AG04449 (cell line): ENCODE measurements around the gene NRK.
A peak's percentile ranks its signal among the peaks of the same experiment; 100 is the strongest.
"Not testable (repeated sequence)": the region's sequence is repeated elsewhere in the genome, so short reads cannot be mapped to it uniquely, and the experiment has no call there.

Experiments used
- CTCF ChIA-PET: fragments of 350-600 bp; formaldehyde crosslinking; extraction: SDS; loops from one replicate; lab custom pipeline; 2021; ENCODE audit warnings: antibody characterized with exemption; lab: Yijun Ruan, JAX
- POLR2A ChIA-PET: fragments of 400-600, 350-600 bp; formaldehyde crosslinking; extraction: SDS; loops from one replicate; lab custom pipeline; 2020; ENCODE audit warnings: antibody characterized with exemption, inconsistent platforms; lab: Yijun Ruan, JAX
- DNase-seq: peaks from one replicate; pipeline ENCODE4 v3.0.0-alpha.2; 2010; ENCODE audit warnings: low read depth, low spot score
- H3K4me3 ChIP-seq: 2 replicates; pipeline ENCODE4 v1.5.1; 2011; ENCODE audit warnings: low read depth, mild to moderate bottlenecking, control low read depth, low read length
- CTCF ChIP-seq: IDR thresholded peaks from one replicate; pipeline ENCODE4 v1.5.1; 2011; ENCODE audit warnings: mild to moderate bottlenecking, moderate library complexity, low read length, control low read depth, inconsistent platforms; ENCODE audit not compliant: insufficient read depth; ENCODE audit errors: missing control alignments

NRK gene

GRCh38 chrX:105822138-105823091 is at the start of gene NRK:
NRK (plus strand) TSS chrX:105822539; CDS start chrX:105822846, 307 bp downstream.
- ChIA-PET POLR2A (no interaction called here), CTCF (no interaction called here)
- TF ChIP-seq CTCF = peak; percentile 24
- no peak for DNase-seq
- peak within 1 kb of the TSS; percentile 48 for H3K4me3 ChIP-seq

GRCh38 chrX:105773801-105774200 is 48.5 kb upstream of the NRK start:
- ChIA-PET CTCF (no interaction called here), POLR2A (no interaction called here)
- no peak for DNase-seq
- TF ChIP-seq CTCF = no peak
- H3K4me3 ChIP-seq = no peak overlapping the region

- CTCF ChIA-PET = no interaction called here
- no peak overlapping the region for H3K4me3 ChIP-seq
- POLR2A ChIA-PET = no interaction called here
- no peak for TF ChIP-seq CTCF
- DNase-seq = no peak
These were observed 46.7 kb upstream of the NRK start for GRCh38 chrX:105775679-105776078.

- CTCF ChIA-PET = no interaction called here
- POLR2A ChIA-PET = no interaction called here
- no peak for TF ChIP-seq CTCF
- DNase-seq = no peak
- no peak overlapping the region for H3K4me3 ChIP-seq
These were observed 40.5 kb upstream of the NRK start for GRCh38 chrX:105781804-105782203.

GRCh38 chrX:105796877-105797276 is 25.5 kb upstream of the NRK start:
- H3K4me3 ChIP-seq, DNase-seq, CTCF ChIA-PET, POLR2A ChIA-PET: not testable (repeated sequence)

- ChIA-PET CTCF (no interaction called here), POLR2A (no interaction called here)
- no peak overlapping the region for H3K4me3 ChIP-seq
- no peak for TF ChIP-seq CTCF
- DNase-seq = no peak
These were observed 18.4 kb upstream of the NRK start for GRCh38 chrX:105803891-105804290.

GRCh38 chrX:105805655-105806054 is 16.7 kb upstream of the NRK start:
- CTCF ChIA-PET, POLR2A ChIA-PET, DNase-seq, H3K4me3 ChIP-seq: not testable (repeated sequence)
